Smooth muscle cell (in vitro differentiated cells): ENCODE data around the gene CXCL12. TPM values are rescaled to one million over a fixed set of nuclear protein-coding genes. Genes with fewer than 3 reads are reported as not detected.

Experiments used
- DNase-seq: peaks from one replicate; lab custom pipeline; 2025; ENCODE audit not compliant: unreplicated experiment; lab: John Stamatoyannopoulos, UW
- H2AFZ ChIP-seq: fragments of 200-600 bp; sonication (generic); 2 replicates; pipeline ENCODE4 v1.6.0; 2016; ENCODE audit warnings: antibody characterized with exemption, low read depth, mild to moderate bottlenecking
- H3F3A ChIP-seq: fragments of 200-600 bp; sonication (generic); 2 replicates; pipeline ENCODE4 v1.6.0; 2017; ENCODE audit warnings: antibody characterized with exemption, low read depth
- H3K27ac ChIP-seq: fragments of 200-600 bp; sonication (generic); 2 replicates; pipeline ENCODE4 v1.5.1; 2016; ENCODE audit warnings: low read depth, mild to moderate bottlenecking
- H3K27me3 ChIP-seq: fragments of 200-600 bp; sonication (generic); 2 replicates; pipeline ENCODE4 v1.6.1; 2016; ENCODE audit warnings: low read depth, mild to moderate bottlenecking
- H3K36me3 ChIP-seq: fragments of 200-600 bp; sonication (generic); 2 replicates; pipeline ENCODE4 v1.5.1; 2016; ENCODE audit warnings: low read depth
- H3K4me1 ChIP-seq: fragments of 200-600 bp; sonication (generic); 2 replicates; pipeline ENCODE4 v1.5.1; 2016; ENCODE audit warnings: low read depth
- H3K4me2 ChIP-seq: fragments of 200-600 bp; sonication (generic); 2 replicates; pipeline ENCODE4 v1.6.0; 2016; ENCODE audit warnings: mild to moderate bottlenecking
- H3K4me3 ChIP-seq: fragments of 200-600 bp; sonication (generic); 2 replicates; pipeline ENCODE4 v1.5.1; 2016; ENCODE audit warnings: mild to moderate bottlenecking
- H3K79me2 ChIP-seq: fragments of 200-600 bp; sonication (generic); 2 replicates; pipeline ENCODE4 v1.6.0; 2016; ENCODE audit warnings: low read depth, mild to moderate bottlenecking
- H3K9ac ChIP-seq: fragments of 200-600 bp; sonication (generic); 2 replicates; pipeline ENCODE4 v1.6.0; 2016; ENCODE audit warnings: low read depth
- H3K9me3 ChIP-seq: fragments of 200-600 bp; sonication (generic); replicated peaks from 2 replicates; pipeline ENCODE4 v1.5.1; 2016; ENCODE audit warnings: low read depth
- H4K20me1 ChIP-seq: fragments of 200-600 bp; sonication (generic); 2 replicates; pipeline ENCODE4 v1.6.0; 2016; ENCODE audit warnings: low read depth
- CTCF ChIP-seq: fragments of 200-600 bp; sonication (generic); IDR thresholded peaks from 2 replicates; pipeline ENCODE4 v1.5.1; 2017; ENCODE audit warnings: borderline replicate concordance, mild to moderate bottlenecking, antibody characterized with exemption; ENCODE audit not compliant: insufficient read depth, poor library complexity, severe bottlenecking
- WGBS: methylation state at CpG from one replicate; pipeline ENCODE4 v1.1.7; 2016; ENCODE audit warnings: low lambda C conversion rate; 5-methylcytosine and 5-hydroxymethylcytosine counted together
- polyA plus RNA-seq: library from polyadenylated mRNA; unstranded; fragments of >200 nt; fragmentation: Nextera tagmentation; extraction: Ambion mirVana; gene quantifications from 2 replicates; pipeline ENCODE4 v1.2.1, GENCODE V29; 2016
- total RNA-seq: library from RNA; depleted of rRNA; stranded (reverse); fragments of >200 nt; gene quantifications from 2 replicates; pipeline ENCODE4 v1.2.3, GENCODE V29; 2014

The CXCL12 gene
- total and polyA plus RNA-seq, 2 experiments from 2014 or later: 10.9 to 52.0 TPM

- Histone ChIP-seq H3K9me3 (no peaks in the 10 kb centered on the region), H3K9ac (no peak overlapping the region), H4K20me1 (peaks cover 14% of the 10 kb centered on the region), H3K4me1 (peaks cover 29% of the 10 kb centered on the region), H3K79me2 (peaks cover 3% of the 10 kb centered on the region), H3K36me3 (no peaks in the 10 kb centered on the region), H3K27ac (no peak overlapping the region), H3K27me3 (peaks cover 28% of the 10 kb centered on the region), H2AFZ (no peak overlapping the region), H3K4me2 (no peak overlapping the region), H3F3A (no peaks in the 10 kb centered on the region), H3K4me3 (no peak overlapping the region)
- no peak for TF ChIP-seq CTCF
- 88% methylated on average over 4 of the region's 4 CpGs for WGBS
- DNase-seq: no peak
Observed at GRCh38 chr10:44379907-44380306, 5.0 kb downstream of the CXCL12 start.

- no peak overlapping the region for H2AFZ ChIP-seq
- H4K20me1 ChIP-seq: peaks cover 14% of the 10 kb centered on the region
- H3K79me2 ChIP-seq: peaks cover 3% of the 10 kb centered on the region
- no peak for TF ChIP-seq CTCF
- peaks cover 18% of the 10 kb centered on the region for H3K4me1 ChIP-seq
- no peaks in the 10 kb centered on the region for H3K36me3 ChIP-seq
- 97% methylated on average over 14 of the region's 14 CpGs for WGBS
- peaks cover 17% of the 10 kb centered on the region for H3K27me3 ChIP-seq
- no peak overlapping the region for H3K9ac ChIP-seq
- H3K4me3 ChIP-seq: no peak overlapping the region
- no peak overlapping the region for H3K27ac ChIP-seq
- H3F3A ChIP-seq: no peaks in the 10 kb centered on the region
- no peaks in the 10 kb centered on the region for H3K9me3 ChIP-seq
- no peak overlapping the region for H3K4me2 ChIP-seq
- no peak for DNase-seq
Observed at GRCh38 chr10:44378626-44379025, 6.3 kb downstream of the CXCL12 start.

DNA sequence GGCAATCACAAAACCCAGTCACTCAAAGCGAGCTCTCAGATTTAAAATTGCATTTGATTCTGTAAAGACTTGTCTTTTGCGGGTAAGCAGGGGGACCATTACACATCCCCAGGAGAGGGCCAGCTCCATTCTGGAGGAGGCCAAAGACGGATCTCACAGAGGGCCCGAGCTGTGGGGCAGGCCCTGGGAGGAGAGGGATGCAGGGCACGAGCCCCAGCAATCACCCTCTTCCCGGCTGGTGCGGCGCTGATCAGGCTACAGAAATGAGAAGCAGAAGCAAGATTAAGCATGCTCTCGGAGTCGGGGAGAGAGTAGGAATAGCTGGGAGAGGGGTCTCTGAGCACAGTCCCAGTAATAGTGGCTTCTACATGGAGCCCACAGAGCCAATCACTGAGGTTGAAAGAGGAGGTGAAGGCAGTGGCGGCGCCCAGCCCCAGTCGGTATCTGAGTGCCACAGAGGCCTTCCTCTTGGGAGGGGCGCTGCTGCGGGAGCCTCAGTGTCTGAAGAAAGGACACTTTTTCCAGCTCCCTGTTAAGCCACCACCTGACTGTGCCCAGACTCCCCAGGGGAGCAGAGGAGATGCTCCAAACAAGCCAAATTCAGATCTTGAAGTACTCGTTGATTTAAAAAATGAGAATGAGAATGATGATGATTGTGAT is 7.1 kb downstream of the CXCL12 start:
- peaks cover 8% of the 10 kb centered on the region for H3K27me3 ChIP-seq
- no peak overlapping the region for H3K4me3 ChIP-seq
- peaks cover 11% of the 10 kb centered on the region for H3K4me1 ChIP-seq
- no peaks in the 10 kb centered on the region for H3K36me3 ChIP-seq
- no peak overlapping the region for H3K4me2 ChIP-seq
- 94% methylated on average over 16 of the region's 16 CpGs for WGBS
- H3K9me3 ChIP-seq: no peaks in the 10 kb centered on the region
- no peak overlapping the region for H2AFZ ChIP-seq
- no peak overlapping the region for H3K9ac ChIP-seq
- H3F3A ChIP-seq: no peaks in the 10 kb centered on the region
- peaks cover under 1% of the 10 kb centered on the region for H3K79me2 ChIP-seq
- DNase-seq: no peak
- TF ChIP-seq CTCF: no peak
- H3K27ac ChIP-seq: no peak overlapping the region
- H4K20me1 ChIP-seq: peaks cover 9% of the 10 kb centered on the region

GRCh38 chr10:44376472-44377099 is 8.3 kb downstream of the CXCL12 start:
- WGBS: 84% methylated on average over 7 of the region's 7 CpGs

More at GRCh38 chr10:44376472-44377099, 8.3 kb downstream of the CXCL12 start:
- DNase-seq: no peak
- no peaks in the 10 kb centered on the region for H3K4me1 ChIP-seq
- H3K36me3 ChIP-seq: no peaks in the 10 kb centered on the region
- no peaks in the 10 kb centered on the region for H3F3A ChIP-seq
- H3K9me3 ChIP-seq: no peaks in the 10 kb centered on the region
- TF ChIP-seq CTCF: no peak
- no peaks in the 10 kb centered on the region for H4K20me1 ChIP-seq
- no peak overlapping the region for H2AFZ ChIP-seq
- no peaks in the 10 kb centered on the region for H3K27me3 ChIP-seq
- H3K27ac ChIP-seq: no peak overlapping the region
- no peak overlapping the region for H3K4me2 ChIP-seq
- no peak overlapping the region for H3K9ac ChIP-seq
- no peaks in the 10 kb centered on the region for H3K79me2 ChIP-seq
- H3K4me3 ChIP-seq: no peak overlapping the region
